H7 (cell line): ENCODE data around the gene NRG2. TPM values are rescaled to one million over a fixed set of nuclear protein-coding genes. Genes with fewer than 3 reads are reported as not detected.

Source experiments
- DNase-seq: peaks from one replicate; pipeline ENCODE4 v3.0.0; 2012
- H3K27me3 ChIP-seq: 2 replicates; pipeline ENCODE4 v1.6.0; 2011; ENCODE audit warnings: mild to moderate bottlenecking, low read length; ENCODE audit not compliant: control insufficient read depth, insufficient read depth
- H3K36me3 ChIP-seq: replicated peaks from 2 replicates; pipeline ENCODE4 v1.5.1; 2011; ENCODE audit warnings: low read length; ENCODE audit not compliant: control insufficient read depth, insufficient read depth
- H3K4me3 ChIP-seq: 2 replicates; pipeline ENCODE4 v1.5.1; 2011; ENCODE audit warnings: low read depth, mild to moderate bottlenecking, control low read depth, low read length, moderate library complexity; ENCODE audit not compliant: insufficient read depth
- total RNA-seq: library from RNA; depleted of rRNA; stranded (reverse); fragments of >200 nt; shearing (Covaris generic); gene quantifications from 2 replicates; pipeline ENCODE4 v1.2.3, GENCODE V29; 2014

NRG2 gene
- total RNA-seq, 1 experiment from 2014 or later: 0.24 TPM

DNA sequence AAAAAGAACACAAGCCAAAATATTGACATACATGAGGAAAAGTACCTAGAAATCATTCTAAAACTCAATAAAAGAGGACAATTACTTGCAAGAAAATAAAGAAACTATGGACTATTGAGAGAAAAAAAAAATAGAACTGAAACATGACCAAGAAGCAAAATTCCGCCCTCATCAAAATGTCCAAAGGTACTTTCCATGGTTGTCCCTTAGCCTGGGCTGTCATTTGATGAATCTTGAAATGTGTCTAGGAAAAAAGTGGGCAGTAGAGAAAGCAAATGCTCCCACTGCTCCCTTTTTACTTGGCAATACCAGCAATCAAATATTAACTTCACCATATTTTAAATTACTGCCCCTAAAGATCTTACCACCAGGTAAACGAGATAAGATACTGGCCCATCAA is 10.8 kb downstream of the NRG2 start:
- H3K4me3 ChIP-seq: no peak overlapping the region
- H3K27me3 ChIP-seq: peaks cover 3% of the 10 kb centered on the region; the same call in 1 of the 2 replicates
- no peak for DNase-seq
- H3K36me3 ChIP-seq: no peaks in the 10 kb centered on the region

DNA sequence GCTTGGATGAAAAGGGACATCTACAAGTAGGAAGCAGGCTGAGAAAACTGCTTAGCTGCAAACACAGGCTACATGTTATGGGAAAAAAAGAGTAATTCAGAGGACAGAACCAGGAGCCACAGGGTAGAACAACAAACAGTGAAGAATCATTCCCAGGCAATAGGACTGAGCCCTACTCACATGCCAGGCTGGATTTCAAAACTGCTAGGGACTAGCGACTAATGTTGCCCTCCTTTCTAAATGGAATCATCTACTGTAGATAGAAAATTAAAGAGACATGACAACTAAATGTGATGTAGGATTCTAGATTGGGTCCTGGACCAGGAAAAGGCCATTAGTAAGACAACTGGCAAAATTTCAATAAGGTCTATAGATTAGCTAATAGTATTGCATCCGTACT is 15.3 kb downstream of the NRG2 start:
- no peaks in the 10 kb centered on the region; the same call in 1 of the 2 replicates for H3K27me3 ChIP-seq
- H3K4me3 ChIP-seq: no peak overlapping the region
- H3K36me3 ChIP-seq: no peaks in the 10 kb centered on the region
- DNase-seq: no peak

DNA sequence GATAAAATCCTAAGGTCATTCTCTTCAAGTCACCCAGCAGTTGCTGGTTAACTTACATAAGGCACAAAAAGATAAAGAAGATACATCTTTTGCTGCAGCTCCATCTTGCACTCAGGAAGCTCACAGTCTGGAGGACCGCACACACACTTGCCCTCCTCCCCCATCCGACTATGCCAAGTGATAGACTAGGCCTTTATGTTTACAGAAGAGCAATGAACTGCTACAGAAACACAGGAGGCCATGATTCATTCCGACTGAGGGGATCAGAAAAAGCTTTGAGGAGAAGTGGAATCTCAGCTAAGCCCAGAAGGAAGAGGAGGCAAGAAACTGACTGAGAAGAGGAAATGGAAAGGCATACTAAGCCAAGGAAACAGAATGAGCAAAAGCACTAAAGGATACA is 17.4 kb downstream of the NRG2 start:
- Histone ChIP-seq H3K4me3 (no peak overlapping the region), H3K27me3 (no peaks in the 10 kb centered on the region; the same call in 1 of the 2 replicates), H3K36me3 (no peaks in the 10 kb centered on the region)
- no peak for DNase-seq

DNA sequence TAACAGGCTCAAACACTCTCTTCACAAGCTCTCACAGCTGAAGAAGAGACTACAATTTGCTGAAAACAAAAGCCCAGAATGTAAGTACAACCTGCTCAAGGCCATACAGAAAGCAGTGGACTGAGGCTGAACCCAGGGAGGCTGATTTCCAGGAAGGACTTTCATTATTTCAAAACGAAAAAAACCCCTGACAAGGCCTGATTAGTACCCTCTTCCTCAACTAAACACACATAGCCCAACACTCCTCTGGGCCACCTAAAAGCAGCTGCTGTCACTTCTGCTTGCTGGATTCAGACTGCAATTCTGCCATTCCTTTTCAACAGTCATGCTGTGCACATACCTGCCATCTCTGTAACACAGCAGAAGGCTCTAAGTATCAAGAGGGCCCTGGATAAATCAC is 18.2 kb downstream of the NRG2 start:
- no peak for DNase-seq
- Histone ChIP-seq H3K27me3 (no peaks in the 10 kb centered on the region; the same call in 1 of the 2 replicates), H3K36me3 (no peaks in the 10 kb centered on the region), H3K4me3 (no peak overlapping the region)

DNA sequence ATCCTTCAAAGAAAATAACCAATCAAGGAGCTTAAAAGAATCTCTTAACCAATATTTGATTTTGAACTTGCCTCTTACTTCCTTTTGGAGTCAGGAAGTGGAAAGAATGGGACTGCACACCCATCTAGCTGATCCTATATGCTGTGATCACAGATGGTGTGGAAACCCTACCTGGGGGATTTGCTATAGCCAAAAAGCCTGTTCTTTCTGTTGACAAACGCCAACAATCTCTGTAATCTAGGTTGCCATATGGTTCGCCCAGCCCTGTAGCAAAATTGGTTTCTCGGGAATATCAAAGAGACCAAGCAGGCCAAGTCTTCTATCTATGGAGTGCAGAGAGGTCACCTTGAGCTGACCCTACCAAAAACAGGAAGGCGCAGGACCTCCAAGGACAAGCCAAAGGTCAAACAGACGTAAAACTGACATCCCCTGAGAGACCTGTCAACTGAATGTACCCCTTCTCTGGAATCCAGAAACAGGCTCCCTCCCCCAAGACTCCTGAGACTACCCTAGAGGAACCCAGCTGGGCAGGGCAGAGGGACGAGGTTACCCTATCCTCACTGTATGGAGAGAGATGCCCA is 19.4 kb downstream of the NRG2 start:
- Histone ChIP-seq H3K27me3 (no peaks in the 10 kb centered on the region; the same call in 1 of the 2 replicates), H3K4me3 (no peak overlapping the region)

DNA sequence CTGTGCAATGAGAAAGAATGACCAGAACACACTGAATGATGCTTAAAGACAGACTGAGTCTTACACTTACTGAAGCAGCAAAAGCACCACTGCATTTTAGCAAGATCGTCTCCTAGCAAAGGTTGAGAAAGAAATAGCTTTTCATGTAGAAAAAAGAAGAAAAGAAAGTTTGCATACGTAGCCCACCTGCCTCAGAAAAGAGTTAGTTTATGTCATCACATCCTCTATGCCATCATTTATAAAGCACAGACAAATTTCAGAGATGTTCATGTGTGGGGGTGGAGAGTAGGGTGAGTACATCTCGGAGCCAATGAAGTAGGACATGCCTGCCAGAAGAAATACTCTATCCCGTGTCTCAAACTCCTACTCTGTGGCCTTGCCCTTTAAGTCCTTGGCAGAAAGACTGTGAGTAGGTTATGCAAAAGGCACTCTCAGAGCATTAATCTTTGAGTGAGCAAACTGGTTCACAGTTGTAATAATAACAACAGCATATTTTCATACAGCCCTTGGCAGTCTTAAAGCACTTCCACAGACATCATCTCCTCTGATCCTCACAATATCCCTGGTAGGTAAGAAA is 22.4 kb downstream of the NRG2 start:
- H3K36me3 ChIP-seq: no peaks in the 10 kb centered on the region
- H3K27me3 ChIP-seq: no peaks in the 10 kb centered on the region; the same call in 1 of the 2 replicates
- no peak overlapping the region for H3K4me3 ChIP-seq
- DNase-seq: no peak

More for the DNA sequence above, 19.4 kb downstream of the NRG2 start:
- H3K36me3 ChIP-seq: no peaks in the 10 kb centered on the region
- DNase-seq: no peak

DNA sequence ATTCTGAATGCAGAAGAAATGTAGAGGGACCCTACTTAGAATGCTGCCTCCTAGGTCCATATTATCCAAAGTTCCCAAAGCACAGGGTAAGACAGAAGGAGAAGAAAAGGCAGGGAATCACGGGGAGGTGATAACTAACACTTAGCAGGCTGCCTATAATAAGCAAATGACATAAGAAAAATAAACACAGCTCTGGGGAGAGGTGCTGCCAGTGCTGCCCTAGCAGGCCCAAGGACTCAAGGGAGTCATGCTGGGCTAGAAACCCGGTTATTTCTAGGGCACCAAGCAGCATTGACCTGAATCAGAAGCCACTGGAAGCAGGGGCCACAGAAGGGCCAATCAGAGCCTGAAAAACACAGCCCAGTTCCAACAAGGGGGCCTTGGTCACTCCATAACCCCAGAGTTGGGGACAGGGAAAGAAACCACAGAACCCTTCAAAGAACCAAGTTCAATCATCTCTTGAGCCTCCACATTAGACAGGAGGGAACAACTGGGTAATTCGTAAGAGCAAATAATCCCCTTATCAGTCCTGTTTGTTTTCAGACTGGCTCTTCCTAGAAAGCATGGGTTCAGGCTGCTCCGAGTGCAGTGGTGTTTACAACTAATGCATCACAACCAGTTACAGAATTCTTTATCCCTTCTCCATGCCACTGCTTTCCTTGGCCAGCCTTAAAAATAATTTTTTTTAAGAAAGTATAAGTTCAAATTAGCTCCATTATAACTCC is 24.0 kb downstream of the NRG2 start:
- no peaks in the 10 kb centered on the region for H3K36me3 ChIP-seq
- no peak for DNase-seq
- no peak overlapping the region for H3K4me3 ChIP-seq
- no peaks in the 10 kb centered on the region; the same call in 1 of the 2 replicates for H3K27me3 ChIP-seq

DNA sequence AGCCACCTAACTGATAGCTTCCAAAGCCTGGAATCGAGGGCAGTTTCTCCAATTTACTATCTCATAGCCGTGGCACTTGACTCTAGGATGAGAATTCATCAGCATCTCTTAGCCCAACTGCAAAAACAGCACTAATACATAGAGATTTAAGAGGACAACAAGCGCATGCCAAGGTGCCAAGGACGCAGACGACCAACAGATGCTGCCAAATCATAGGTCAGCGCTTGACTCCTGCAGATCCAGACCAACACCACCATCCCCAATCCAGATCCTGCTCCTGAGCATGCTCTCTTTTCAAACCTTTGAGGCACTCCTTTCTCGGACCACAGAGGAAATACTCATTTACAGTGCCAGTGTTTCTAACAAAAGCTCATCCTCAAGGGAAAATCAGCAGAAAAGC is 24.6 kb downstream of the NRG2 start:
- no peaks in the 10 kb centered on the region for H3K36me3 ChIP-seq
- DNase-seq: no peak
- H3K27me3 ChIP-seq: no peaks in the 10 kb centered on the region; the same call in 1 of the 2 replicates
- no peak overlapping the region for H3K4me3 ChIP-seq

DNA sequence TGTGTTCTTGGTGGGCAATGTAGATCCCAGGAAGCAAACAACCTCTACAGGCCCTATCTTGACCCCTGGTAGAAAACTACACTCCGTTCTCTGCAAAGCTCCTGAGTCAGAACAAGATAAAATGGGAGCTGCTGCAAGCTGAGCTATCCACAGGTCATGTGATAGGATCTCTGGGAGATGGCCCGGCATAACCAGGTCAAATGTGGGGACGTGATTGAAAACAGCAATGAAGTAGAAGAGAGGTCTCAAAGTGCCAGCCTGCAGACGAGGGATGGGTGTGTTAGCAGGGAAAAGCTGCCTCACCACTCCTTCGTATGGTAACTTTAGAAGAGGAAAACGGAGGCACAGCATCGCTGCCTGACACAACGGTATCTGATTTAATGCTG is 25.0 kb downstream of the NRG2 start:
- no peak for DNase-seq
- Histone ChIP-seq H3K4me3 (no peak overlapping the region), H3K27me3 (no peaks in the 10 kb centered on the region; the same call in 1 of the 2 replicates), H3K36me3 (no peaks in the 10 kb centered on the region)

DNA sequence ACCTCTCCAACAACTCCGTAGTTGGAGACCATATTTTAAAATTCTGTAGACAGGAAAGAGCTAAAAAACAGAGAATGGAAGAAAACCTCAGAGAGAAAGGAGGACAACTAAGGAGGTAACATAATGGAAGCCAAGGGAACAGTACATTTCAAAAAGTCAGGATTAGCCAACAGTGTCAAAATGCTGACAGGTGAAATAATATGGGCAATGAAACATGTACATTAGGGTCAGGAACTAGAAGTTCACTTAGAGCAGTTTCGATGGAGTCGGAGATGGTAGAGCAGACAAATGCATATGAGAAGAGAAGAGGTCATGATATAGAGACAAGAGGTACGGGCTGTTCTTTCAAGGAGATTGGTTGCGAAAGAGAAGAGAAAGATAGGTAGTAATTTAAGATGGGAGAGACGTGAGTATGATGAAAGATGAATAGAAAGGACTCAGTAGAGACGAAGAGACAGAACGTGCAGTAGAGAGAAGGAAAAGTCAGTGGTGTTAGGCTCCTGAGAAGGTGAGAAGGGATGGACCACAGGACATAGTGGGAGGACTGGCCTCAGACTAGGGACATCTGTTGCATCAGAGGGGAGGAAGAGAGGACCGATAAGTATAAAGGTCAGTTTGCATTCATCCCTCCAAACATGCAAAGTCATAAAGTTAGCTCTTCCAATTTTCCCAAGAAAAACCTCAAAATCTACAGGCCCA is 25.6 kb downstream of the NRG2 start:
- DNase-seq: no peak
- no peaks in the 10 kb centered on the region; the same call in 1 of the 2 replicates for H3K27me3 ChIP-seq
- no peaks in the 10 kb centered on the region for H3K36me3 ChIP-seq
- no peak overlapping the region for H3K4me3 ChIP-seq

DNA sequence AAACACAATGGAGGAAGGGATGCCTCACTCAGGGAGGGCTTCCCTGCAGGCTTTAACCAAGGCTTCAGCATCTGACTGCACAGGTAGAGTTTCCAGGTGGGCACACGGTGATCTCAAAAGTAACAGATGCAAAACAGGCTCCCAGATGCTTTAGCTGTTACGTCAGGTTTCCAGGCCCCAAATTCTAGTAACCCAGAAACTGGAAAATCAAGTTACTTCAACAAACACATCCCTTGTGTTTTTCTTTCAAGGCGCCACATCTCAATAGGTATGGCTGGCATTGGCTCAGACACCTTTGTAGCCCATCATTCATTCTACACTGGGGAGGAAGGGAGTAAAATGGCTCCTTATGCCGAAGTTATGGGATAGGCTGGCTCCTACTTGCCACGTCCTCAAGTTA is 27.4 kb downstream of the NRG2 start:
- no peaks in the 10 kb centered on the region; the same call in 1 of the 2 replicates for H3K27me3 ChIP-seq

DNA sequence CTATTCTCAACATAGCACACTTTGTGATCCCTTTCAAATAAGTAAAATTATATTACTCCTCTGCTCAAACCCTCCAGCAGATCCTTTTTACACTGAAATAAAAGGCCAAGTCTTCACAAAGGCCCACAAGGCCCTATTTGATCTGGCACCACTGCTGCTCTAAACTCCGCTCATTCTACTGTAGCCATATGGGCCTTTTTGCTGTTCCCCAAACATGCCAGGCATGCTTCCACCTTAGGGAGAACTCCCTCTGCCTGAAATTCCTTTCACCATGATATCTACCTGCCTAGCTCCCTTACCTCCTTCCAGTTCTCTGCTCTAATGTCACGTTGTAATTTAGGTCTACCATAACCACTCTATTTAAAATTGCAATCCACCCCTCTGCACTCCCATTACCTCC is 28.3 kb downstream of the NRG2 start:
- Histone ChIP-seq H3K4me3 (no peak overlapping the region), H3K27me3 (no peaks in the 10 kb centered on the region; the same call in 1 of the 2 replicates), H3K36me3 (no peaks in the 10 kb centered on the region)
- DNase-seq: no peak

More for the DNA sequence above, 27.4 kb downstream of the NRG2 start:
- no peak overlapping the region for H3K4me3 ChIP-seq
- DNase-seq: no peak
- H3K36me3 ChIP-seq: no peaks in the 10 kb centered on the region

DNA sequence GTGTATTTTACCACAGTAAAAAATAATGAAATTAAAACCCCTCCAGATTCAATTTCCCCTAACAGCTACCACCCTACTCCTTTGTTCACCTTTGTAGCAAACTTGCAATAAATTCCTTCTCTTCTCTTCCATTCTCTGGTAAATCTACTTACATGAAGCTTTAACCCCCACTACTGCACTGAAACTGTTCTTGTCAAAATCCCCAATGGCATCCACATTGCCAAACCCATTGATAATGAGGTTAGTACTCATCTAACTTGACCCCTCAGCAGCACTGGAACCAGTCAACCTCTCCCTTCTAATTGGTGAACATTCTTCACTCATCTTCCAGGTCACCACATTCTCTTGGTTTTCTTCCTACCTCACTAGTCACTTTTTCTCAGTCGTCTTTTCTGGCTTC is 29.6 kb downstream of the NRG2 start:
- Histone ChIP-seq H3K27me3 (no peaks in the 10 kb centered on the region; the same call in 1 of the 2 replicates), H3K36me3 (no peaks in the 10 kb centered on the region), H3K4me3 (no peak overlapping the region)
- DNase-seq: no peak

DNA sequence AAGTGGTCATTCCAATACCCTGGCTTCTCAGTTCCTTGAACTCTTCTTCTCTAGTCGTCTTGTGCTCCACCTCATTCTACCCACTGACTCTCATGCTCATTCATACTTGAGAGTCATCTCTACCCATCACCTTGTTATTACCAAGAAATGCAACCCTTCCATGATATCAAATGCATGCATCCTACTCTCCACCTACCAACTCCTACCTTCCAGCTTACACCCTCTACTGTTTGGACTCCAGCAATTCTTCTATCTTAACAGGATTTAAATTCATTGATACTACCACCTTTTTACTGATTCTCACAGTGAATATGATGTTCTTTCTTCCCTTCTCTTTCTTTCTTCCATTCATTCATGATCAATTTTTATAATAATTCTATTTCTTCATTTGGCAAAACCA is 30.7 kb downstream of the NRG2 start:
- Histone ChIP-seq H3K27me3 (no peaks in the 10 kb centered on the region; the same call in 1 of the 2 replicates), H3K4me3 (no peak overlapping the region), H3K36me3 (no peaks in the 10 kb centered on the region)
- DNase-seq: no peak
